Activated CD8-positive, alpha-beta memory T cell treated with anti-CD3 and anti-CD28 coated beads, Interleukin-2, amount 50 U/mL, for 24 hours (primary cell): Measurements from ENCODE around the gene RFT1.

Experiments used
- DNase-seq: peaks from one replicate; pipeline ENCODE4 v3.0.0-alpha.2; 2020; ENCODE audit errors: extremely low read depth

Gene RFT1

DNA sequence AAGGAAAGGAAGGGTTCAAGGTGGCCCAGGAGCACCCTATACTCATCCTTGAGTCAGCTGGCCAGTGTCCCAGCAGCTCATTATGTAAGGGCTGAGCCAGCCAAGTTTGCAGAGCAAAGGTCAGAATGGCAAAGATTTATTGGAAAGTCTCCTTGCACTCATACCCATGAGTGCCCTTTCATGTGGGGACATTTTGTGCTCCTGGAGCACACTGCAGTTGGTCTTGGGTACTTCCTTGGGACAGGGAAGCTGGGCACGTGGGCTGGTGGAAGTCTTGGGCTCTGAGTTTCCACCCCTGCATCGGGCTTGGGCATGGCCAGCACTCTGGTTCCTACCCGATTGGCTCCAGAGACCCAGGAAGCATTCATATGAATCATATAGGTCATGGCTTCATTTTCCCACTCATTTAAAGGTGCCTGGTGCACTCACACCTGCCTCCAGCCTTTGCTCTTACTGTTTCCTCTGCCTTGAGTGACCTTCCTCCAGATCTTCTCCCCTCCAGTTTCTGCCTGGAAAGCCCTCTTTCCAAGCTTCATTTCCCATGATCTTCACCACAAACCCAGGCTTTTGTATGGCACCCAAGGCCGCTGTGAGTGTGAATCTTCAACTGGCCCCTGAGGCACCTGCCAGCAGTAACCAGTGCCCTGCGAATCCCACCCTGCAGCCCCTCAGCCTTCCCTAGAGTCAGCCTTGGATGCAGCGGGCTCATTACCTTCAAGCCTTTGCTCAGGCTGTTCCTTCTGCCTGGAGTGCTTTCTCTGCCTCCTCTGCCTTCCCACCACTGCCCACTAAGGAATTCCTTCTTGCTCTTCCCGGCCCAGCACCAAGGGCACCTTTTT, 20.2 kb upstream of the RFT1 start:
- no peak for DNase-seq

DNA sequence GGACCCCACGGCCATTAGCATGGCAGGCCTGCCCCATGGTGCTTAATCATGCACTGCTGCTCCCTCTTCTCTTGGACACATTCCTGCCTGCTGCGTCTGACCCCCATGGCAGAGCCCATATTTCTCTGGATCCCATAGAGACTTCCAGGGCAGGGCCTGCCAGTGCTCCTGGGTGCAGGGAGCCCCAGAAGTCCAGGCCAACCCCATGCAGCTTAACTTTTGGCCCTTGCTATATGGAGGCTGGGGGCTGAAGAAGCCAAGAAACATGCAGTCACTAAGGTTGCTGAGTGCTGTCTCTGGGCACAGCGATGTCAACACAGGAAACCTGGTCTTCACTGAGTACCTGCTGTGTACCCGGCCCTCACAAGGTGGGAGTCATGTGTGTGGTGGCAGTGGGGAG, 19.5 kb upstream of the RFT1 start:
- no peak for DNase-seq

DNA sequence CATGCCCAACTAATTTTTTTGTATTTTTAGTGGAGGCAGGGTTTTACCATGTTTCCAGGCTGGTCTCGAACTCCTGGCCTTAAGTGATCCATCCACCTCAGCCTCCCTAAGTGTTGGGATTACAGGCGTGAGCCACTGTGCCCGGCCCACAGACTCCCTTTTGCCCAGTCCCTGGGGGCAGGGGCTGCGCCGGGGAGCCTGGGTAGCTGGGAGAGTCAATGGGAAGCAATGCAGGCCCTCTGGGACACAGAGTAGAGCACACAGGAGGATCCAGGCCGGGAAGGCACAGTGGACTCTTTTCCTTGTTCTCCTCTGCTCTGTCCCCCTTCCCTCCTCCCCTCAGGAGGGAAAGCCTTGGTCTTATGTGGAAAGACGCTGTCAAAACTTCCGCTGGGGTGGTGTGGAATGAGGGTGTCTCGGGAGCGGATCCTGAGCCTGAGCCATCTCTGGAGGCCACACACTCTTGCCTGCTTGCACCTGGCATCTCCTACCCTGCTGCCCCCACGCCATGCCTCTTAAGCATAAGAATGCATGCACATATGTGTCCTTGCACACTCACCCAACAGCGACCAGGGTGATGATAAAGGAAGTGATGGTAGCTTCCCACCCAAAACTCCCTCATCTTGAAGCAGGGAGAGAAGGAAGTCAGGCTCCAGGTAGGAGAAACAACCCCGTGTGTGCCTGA, 18.9 kb upstream of the RFT1 start:
- no peak for DNase-seq

DNA sequence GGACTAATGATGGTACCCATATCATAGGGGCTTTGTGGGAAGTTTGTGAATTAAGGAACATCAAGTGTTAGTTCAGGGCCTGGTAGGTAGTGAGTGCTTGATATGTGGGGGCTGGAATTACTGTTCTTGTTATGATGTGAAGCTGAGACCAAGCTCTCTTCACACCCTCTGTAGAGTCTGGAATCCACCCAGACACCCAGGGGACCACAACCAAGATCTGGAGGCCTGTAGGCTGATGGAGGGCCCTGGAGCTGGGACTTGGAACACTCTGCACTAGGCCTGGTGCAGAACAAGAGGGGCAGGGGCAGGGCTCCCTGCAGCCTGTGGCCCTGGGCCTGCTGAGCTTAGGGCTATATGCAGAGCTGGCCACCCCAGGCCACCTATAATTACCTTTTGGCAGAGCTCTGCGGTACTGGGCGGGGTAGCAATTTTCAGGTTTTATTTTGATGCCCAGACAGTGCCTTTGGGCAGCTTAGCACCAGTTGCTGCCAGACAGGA, 17.7 kb upstream of the RFT1 start:
- DNase-seq: no peak

DNA sequence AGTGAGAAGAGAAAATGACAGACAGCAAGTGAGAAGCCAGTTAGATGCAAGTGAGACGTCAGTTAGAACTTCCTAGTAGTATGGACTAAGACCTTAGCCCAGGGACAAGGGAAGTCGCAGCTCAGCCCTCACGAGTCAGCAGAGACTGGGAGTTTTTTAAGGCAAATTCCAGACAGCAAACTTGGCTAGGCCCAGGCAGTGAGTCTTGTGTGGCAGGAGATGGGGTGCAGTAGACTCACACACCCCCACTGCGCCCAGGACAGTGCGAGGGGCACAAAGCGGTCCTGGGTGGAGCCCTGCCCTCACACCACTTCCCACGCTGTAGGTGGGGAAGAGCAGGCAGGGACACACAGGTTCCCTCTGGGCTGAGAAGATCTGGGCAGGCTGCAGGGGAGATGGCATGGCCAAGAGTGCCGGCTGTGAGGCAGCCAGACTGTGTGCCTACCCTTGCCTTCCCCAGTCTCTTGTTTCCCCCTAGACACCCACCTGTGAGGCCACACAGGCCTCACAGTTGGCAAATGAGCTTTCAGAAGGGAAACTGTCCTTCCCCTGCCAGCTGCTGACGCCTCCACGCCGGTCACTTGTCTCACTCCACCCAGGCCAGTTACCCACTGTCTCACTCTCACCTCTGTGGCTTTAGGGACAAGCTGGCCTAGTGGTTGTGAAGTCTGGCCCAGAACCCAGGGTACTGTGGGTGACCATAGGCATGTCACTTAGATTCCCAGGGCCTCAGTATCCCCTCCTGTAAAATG, 17.1 kb upstream of the RFT1 start:
- DNase-seq: no peak

DNA sequence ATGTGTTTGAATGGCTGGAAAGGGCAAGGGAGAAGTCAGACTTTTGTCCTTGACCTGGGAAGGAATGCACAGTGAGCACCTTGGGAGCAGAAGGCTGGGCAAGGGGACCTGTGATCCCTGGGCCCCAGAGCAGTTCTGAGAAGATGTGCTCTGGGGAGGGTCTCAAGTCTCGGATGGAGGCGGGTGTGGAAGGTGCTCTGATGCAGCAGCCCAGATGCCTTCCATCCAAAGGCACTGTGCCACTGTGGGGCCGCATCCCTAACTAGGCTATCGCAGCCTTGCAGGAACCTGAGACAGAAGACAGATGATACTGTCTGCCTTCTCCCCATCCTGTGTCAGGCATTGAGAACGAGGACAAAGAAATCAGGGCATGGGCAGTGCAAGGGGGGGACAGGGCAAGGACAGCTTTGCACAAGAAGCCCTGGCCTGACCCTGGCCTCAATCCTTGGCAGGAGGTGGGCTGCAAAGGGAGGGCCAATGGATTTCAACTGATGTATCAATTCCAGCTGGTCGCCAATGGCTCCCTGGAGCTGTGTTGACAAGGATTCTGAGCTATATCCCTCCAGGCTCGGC, 16.2 kb upstream of the RFT1 start:
- no peak for DNase-seq

DNA sequence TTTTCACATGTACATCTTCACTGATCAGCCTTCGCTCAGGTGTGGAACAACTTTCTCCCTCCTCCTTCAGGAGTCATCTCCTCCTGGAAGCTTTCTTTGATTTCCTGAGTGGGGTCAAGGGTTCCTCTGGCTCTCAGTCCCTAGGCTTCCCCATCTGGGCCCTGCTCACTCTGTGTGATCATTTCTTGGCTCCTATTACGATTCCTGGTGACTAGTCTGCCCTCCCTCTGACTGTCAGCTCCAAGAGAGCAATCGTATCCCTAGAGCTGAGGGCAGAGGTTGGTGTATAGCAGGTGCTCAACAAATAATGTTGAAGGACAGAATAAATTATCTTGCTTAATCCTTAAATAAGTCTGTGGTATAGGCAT, 15.5 kb upstream of the RFT1 start:
- DNase-seq: no peak

DNA sequence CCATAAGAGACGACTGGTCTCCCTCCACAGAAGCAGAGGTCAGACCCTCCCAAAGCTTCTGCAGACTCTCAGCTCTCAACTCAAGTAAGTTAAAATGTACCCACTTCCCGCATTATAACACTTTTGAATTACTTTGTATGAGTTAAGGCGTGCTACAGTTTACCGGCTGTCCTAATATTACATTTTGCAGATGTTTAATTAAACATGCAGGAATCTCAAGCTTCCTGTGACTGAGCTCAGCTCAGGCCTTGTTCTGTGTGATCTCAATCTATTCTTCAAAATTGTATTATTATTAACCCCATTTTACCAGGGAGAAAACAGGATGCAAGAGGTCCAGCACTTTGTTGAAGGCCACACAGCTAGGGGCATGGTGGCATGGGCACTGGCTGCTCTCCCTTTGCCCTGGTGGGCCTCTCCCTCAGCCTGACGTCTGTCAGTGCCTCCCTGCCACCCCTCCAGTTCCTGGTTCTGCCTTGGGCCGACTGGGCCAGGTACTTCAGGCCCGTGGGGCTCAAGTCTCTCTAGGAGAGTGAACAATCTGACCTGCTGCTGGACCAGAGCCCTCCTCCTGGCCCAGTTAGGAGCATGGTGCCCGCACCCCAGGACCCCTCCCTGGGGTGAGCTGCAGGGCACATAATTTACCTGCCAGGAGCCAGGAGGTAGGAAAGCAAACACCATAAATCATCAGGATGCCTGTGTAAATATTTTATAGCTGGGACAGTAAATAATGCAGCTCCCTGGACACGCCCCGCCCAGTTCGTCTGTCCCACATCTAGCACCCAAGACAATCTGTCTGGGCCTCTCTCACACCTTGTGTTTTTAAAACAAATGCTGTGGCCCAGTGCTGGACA, 14.9 kb upstream of the RFT1 start:
- no peak for DNase-seq

DNA sequence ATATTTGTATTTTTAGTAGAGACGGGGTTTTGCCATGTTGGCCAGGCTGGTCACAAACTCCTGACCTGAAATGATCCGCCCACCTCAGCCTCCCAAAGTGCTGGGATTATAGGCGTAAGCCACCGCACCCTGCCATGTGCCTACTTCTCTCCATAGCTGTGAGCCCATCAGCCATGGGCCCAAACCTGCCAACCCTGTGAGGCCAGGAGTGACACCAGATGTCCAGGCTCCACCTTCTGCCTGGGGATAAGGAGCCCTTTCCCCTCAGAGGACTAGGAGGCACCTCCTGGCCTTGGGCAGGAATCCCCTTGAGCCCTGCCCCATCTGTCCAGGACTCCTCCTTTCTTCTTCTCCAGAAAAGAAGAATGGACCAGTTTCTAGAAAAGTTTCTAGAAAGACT, 14.2 kb upstream of the RFT1 start:
- no peak for DNase-seq

DNA sequence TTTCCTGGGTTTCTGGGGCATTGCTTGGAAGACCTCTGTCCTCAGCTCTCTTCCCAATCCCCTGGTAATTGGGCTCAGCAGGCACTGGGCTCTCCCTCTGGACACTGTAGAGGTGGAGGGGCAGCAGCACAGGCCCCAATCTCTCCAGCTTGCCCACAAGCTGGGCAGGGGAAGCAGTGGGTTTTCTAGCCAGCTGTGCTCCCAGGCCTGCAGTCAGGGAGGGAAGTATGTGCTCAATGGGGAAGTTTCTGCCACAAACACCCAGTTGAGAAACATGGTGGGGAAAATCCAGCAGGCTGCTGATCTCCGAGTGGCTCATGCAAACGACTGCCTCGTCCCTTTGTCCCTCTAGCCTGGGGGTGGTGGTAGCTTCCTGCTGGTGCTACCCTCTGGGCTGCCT, 12.8 kb upstream of the RFT1 start:
- DNase-seq: no peak

DNA sequence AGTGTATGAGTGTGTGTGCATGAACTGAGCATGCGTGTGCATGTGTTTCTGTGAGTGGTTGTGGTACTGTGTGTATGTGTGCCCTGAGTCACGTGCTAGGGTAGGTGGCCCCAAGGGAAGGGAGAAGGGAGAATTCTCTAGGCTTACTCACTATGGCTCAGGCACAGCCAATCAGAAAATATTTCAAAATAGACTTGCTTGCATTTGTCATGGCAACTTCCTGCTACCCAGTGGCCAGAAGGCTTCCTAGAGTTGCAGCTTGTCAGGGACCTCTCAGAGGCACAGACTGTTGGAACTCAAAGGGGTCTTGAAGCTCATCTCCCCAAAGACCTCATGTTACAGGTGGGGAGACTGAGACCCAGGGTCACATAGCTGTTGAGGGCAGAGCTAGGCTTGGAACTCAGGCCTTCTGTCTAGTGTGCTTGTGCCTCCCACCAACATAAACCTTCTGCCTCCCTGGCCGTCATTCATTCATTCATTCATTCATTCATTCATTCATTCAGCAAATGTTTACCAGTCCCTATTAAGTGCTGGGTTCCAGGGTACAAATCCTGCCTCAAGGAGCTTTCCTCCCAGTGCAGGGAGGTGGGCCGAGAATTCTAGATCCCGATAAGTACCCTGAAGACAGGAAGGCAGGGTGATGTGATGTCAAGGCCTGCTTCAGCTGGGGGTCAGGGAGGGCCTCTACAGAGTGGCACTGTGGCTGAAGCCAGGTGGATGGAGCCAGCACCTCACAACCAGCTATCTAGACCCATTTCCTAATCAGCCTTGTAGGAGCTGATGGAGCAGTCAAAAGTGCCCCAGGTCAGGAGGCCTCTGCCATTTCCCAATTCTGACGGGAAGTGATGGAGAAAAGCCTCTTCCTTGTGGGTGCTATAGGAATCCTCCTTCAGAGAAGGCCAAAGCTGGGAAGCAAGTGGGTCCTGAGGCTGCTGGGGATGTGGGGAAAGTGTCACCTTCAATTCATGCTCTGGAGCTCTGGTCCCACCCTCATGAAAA, 10.9 kb upstream of the RFT1 start:
- no peak for DNase-seq

DNA sequence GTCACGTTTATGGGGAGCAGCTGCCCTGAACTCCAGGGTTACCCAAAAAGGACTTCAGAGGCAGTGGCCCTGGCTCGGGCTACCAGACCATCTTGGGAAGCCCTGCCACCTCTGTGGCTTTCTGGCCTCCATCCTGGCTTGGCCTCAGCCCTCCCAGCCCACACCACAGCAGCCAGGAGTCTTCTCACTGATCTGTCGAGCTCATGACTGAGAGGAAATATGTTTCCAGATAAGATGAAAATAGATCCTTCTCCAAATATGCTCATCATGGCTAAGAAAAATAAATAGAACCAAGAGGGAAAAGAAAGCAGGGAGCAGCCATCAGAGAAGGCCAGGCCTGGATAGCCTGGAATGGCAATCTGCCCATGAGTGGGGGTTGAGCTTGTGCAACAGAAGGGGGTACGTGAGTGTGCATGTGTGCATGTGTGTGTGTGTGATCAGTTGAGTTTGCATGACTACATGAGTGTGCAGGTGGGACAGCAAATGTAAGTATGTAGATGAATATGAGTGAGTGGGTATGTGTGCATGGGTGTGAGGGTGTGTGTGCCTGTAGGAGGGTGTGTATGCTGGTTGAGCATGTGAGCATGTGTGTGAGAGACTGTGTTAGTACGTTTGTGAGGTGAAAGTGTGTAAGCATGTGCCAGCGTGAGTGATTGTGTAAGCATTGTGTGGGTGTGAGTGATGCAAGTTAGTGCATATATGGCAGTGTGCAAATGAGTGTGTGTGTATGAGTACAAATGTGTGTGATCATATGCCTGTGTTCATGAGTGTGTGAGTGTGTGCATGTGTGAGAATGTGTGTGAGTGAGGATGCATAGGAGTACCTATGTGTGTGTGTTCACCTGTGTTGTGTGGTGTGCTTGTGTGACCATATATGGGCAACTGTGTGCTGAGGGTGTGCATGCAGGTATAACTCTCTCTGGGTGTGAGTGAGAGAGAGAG, 9.9 kb upstream of the RFT1 start:
- DNase-seq: no peak

DNA sequence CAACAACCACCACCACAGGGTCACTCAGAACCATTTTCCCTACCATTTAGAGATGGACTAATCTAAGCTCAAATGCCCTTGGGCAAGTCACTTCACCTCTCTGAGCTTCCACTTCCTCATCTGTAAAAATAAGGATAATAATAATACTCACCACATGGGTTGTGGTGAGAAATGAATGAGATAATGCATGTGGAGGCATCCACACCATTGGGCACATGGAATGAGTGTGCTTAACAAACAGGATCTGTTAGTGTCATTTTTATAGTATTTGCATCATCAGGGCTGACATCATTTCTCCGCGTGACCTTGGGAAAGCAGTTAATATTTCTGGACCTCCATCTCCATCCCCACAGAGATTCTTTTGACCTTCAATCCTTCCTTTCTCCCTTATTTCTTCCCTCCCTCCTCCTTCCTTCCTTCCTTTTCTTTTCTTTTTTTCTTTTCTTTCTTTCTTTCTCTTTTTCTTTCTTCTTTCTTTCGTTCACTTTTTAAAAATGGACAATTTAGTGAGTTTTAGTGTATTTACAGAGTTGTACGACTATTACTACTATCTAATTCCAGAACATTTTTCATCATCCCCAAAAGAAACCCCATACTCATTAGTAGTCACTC, 7.7 kb upstream of the RFT1 start:
- DNase-seq: no peak

DNA sequence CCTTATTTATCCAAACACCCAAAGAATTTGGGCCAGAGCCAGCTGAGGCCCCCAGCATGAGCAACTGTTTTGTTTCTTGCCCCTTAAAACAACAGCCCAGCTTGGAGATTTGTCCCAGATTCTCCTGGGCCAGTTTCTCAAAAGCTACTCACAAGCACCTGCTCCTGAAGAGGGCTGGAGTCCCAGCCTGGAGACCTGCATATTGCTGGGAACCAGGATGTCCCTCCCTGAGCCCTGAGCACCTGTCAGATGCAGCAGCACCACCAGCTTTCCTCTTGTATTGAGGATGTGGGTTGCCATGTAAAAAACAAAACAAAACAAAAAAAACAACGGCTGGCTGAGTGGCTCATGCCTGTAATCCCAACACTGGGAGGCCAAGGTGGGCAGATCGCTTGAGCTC, 7.0 kb upstream of the RFT1 start:
- no peak for DNase-seq

DNA sequence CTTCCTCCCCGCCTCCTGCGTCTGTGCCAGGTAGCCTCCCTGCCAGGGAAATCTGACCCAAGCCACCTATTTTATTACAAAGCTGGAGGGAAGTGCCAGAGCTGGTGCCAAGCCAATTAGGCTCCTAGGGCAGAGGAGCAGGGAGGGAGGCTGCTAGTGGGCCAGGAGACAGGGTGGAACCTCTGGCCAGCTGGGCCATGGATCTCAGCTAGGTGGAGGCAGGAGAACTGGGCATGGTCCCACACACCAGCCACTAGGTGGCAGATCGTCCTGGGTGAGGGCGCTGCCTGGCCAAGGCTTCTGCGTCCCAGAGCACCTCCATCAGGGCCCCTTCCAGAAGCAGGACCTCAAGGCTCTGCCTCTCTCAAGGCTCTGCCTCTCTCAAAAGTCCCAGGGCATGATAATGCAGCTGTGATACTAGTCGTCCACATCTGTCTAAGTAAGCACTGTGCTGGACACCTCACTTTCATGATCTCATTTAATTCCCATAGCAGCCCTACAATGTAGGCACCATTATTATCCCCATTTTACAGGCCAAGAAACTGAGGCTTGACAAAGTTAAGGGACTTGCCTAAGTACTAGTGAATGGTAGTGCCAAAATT, 4.5 kb upstream of the RFT1 start:
- DNase-seq: peak; percentile 18

DNA sequence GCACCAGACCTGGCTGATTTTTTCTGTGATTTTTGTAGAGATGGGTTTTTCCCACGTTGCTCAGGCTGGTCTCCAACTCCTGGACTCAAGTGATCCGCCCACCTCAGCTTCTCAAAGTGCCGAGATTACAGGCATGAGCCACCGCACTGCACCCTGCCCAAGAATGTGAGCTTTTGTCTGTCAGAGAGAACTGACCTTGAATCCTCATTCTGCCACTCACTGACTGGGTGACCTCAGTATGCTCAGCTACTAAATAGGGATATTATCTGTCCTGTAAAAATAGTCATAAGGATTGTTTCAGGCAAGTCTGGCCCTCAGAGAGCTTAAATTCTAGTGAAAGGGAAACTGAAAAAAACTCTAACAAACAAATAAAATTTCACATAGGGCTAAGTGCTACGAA, 2.1 kb upstream of the RFT1 start:
- no peak for DNase-seq

DNA sequence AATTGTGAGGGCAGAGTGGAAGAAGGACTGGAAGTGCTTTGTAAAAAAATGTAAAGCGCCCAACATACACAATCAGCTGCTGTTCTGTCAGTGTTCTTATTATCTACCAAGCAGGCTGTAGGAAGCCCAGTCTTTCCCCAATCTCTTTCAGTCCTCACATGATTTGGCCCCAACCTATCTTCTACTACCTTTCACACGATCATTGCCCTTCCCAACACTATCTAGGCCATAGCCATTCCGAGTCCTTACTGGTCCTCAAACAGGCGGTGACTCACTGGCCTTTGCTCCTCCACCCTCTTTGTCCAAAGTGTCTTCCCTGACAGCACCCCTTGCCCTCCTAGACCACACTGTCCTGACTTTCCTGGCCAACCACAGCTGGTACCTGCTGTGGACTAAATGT, 861 bp upstream of the RFT1 start:
- DNase-seq: no peak

DNA sequence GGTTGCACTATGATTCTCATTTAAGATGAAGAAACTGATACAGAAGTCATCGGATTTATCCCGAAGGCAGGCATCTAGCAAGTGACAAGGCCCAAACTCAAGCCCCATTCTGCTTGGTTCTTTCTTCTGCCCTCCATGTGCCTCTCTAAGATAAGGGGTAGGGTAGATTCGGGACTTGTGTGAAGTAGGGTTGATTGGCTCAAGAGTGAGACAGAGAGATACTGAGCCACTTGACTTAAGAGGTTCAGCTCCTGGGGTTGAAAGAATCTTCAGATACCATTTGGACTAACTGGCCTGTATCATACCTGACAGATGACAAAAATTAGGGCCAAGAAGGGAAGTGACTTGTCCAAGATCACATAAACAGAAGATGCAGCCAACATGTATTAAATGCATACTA, 891 bp downstream of the RFT1 start:
- DNase-seq: no peak
